ENCODE data around the gene PFKFB1. TPM values are rescaled to one million over a fixed set of nuclear protein-coding genes. Genes with fewer than 3 reads are reported as not detected.

Gene PFKFB1
- total and polyA plus RNA-seq, 3 experiments from 2014 or later = 0.53 to 0.69 TPM; not detected in 1

GRCh38 chrX:54928876-54929275, 65.1 kb downstream of the PFKFB1 start:
- Histone ChIP-seq H3K27ac (ENCODE audit: low read depth, low read length) (no peak overlapping the region), H3K27me3 (ENCODE audit: insufficient read depth, low read length, poor library complexity, severe bottlenecking) (no peaks in the 10 kb centered on the region), H3K36me3 (ENCODE audit: insufficient read depth, low read length) (no peaks in the 10 kb centered on the region), H3K4me3 (ENCODE audit: low read length) (no peak overlapping the region), H3K9me3 (ENCODE audit: low read length) (no peaks in the 10 kb centered on the region), H3K4me1 (ENCODE audit: insufficient read depth, low read length) (no peaks in the 10 kb centered on the region)
- ChIA-PET POLR2A (no interaction called here), CTCF (interaction anchor here (1.3 kb wide), 1 partner anchor 128 kb away, joined by 3 read pairs; no protein-coding TSS in a partner anchor)
- H3K27me3 Mint-ChIP-seq = peaks cover 0 to 5% of the 10 kb centered on the region in 2 donors
- no peaks in the 10 kb centered on the region for H3K9me3 Mint-ChIP-seq
- H3K4me1 Mint-ChIP-seq = no peaks in the 10 kb centered on the region
- no peaks in the 10 kb centered on the region for H3K36me3 Mint-ChIP-seq
- H3K4me3 Mint-ChIP-seq = no peak overlapping the region
- no peak for DNase-seq
- no peak overlapping the region for H3K27ac Mint-ChIP-seq

GRCh38 chrX:54926978-54927377, 67.0 kb downstream of the PFKFB1 start:
- no peaks in the 10 kb centered on the region for H3K9me3 ChIP-seq (ENCODE audit: low read length)
- no peak overlapping the region for H3K27ac Mint-ChIP-seq
- CTCF ChIA-PET = no interaction called here
- peaks cover 0 to 5% of the 10 kb centered on the region in 2 donors for H3K27me3 Mint-ChIP-seq
- H3K27me3 ChIP-seq (ENCODE audit: insufficient read depth, low read length, poor library complexity, severe bottlenecking) = no peaks in the 10 kb centered on the region
- H3K4me1 Mint-ChIP-seq = peaks cover 0 to 5% (median 0%) of the 10 kb centered on the region in 3 donors
- H3K4me3 ChIP-seq (ENCODE audit: low read length) = no peak overlapping the region
- POLR2A ChIA-PET = no interaction called here
- DNase-seq = no peak
- peaks cover 5% of the 10 kb centered on the region for H3K4me1 ChIP-seq (ENCODE audit: insufficient read depth, low read length)
- no peaks in the 10 kb centered on the region for H3K36me3 ChIP-seq (ENCODE audit: insufficient read depth, low read length)
- no peaks in the 10 kb centered on the region for H3K36me3 Mint-ChIP-seq
- H3K27ac ChIP-seq (ENCODE audit: low read depth, low read length) = no peak overlapping the region
- no peaks in the 10 kb centered on the region for H3K9me3 Mint-ChIP-seq
- no peak overlapping the region for H3K4me3 Mint-ChIP-seq

GRCh38 chrX:54923376-54923775, 70.6 kb downstream of the PFKFB1 start:
- Mint-ChIP-seq H3K4me3 (no peak overlapping the region), H3K9me3 (no peaks in the 10 kb centered on the region), H3K27ac (no peak overlapping the region), H3K27me3 (peaks cover 6 to 7% of the 10 kb centered on the region in 2 donors), H3K36me3 (no peaks in the 10 kb centered on the region), H3K4me1 (peaks cover 10 to 21% (median 18%) of the 10 kb centered on the region in 3 donors)
- no peak for DNase-seq
- ChIA-PET POLR2A (no interaction called here), CTCF (interaction anchor here (0.6 kb wide), 1 partner anchor 1679 kb away, joined by 3 read pairs; no protein-coding TSS in a partner anchor)
- Histone ChIP-seq H3K9me3 (ENCODE audit: low read length) (no peaks in the 10 kb centered on the region), H3K4me1 (ENCODE audit: insufficient read depth, low read length) (peaks cover 6% of the 10 kb centered on the region), H3K4me3 (ENCODE audit: low read length) (no peak overlapping the region), H3K27me3 (ENCODE audit: insufficient read depth, low read length, poor library complexity, severe bottlenecking) (no peaks in the 10 kb centered on the region), H3K36me3 (ENCODE audit: insufficient read depth, low read length) (no peaks in the 10 kb centered on the region), H3K27ac (ENCODE audit: low read depth, low read length) (no peak overlapping the region)

GRCh38 chrX:54922547-54922946, 71.4 kb downstream of the PFKFB1 start:
- no peak overlapping the region for H3K4me3 ChIP-seq (ENCODE audit: low read length)
- CTCF ChIA-PET = interaction anchor here (0.6 kb wide), 1 partner anchor 1678 kb away, joined by 3 read pairs; no protein-coding TSS in a partner anchor
- Mint-ChIP-seq H3K9me3 (no peaks in the 10 kb centered on the region), H3K4me3 (peak overlapping the region in 3 of 7 donors; percentile 6 to 82 (median 79)), H3K4me1 (peaks cover 10 to 21% (median 18%) of the 10 kb centered on the region in 3 donors), H3K27ac (no peak overlapping the region), H3K36me3 (no peaks in the 10 kb centered on the region), H3K27me3 (peaks cover 6 to 8% of the 10 kb centered on the region in 2 donors)
- H3K36me3 ChIP-seq (ENCODE audit: insufficient read depth, low read length) = no peaks in the 10 kb centered on the region
- H3K27me3 ChIP-seq (ENCODE audit: insufficient read depth, low read length, poor library complexity, severe bottlenecking) = no peaks in the 10 kb centered on the region
- no peak for DNase-seq
- no peak overlapping the region for H3K27ac ChIP-seq (ENCODE audit: low read depth, low read length)
- POLR2A ChIA-PET = no interaction called here
- no peaks in the 10 kb centered on the region for H3K9me3 ChIP-seq (ENCODE audit: low read length)
- peaks cover 6% of the 10 kb centered on the region for H3K4me1 ChIP-seq (ENCODE audit: insufficient read depth, low read length)

GRCh38 chrX:54921427-54922021, 72.5 kb downstream of the PFKFB1 start:
- CTCF ChIA-PET = no interaction called here
- Histone ChIP-seq H3K4me1 (ENCODE audit: insufficient read depth, low read length) (peaks cover 6% of the 10 kb centered on the region), H3K36me3 (ENCODE audit: insufficient read depth, low read length) (no peaks in the 10 kb centered on the region), H3K27ac (ENCODE audit: low read depth, low read length) (no peak overlapping the region), H3K27me3 (ENCODE audit: insufficient read depth, low read length, poor library complexity, severe bottlenecking) (no peaks in the 10 kb centered on the region), H3K9me3 (ENCODE audit: low read length) (no peaks in the 10 kb centered on the region), H3K4me3 (ENCODE audit: low read length) (peak overlapping the region; percentile 55)
- peak overlapping the region; percentile 77 to 90 (median 82) for H3K4me3 Mint-ChIP-seq
- no peaks in the 10 kb centered on the region for H3K9me3 Mint-ChIP-seq
- peaks cover 6 to 12% of the 10 kb centered on the region in 2 donors for H3K27me3 Mint-ChIP-seq
- peak in 4 of 5 donors; percentile 3 to 70 (median 26) for DNase-seq
- H3K36me3 Mint-ChIP-seq = no peaks in the 10 kb centered on the region
- peak overlapping the region in 5 of 8 donors; percentile 29 to 87 (median 43) for H3K27ac Mint-ChIP-seq
- POLR2A ChIA-PET = interaction anchor here (0.6 kb wide), 1 partner anchor 796 kb away, joined by 3 read pairs; the partner anchor contains the start of gene RRAGB
- H3K4me1 Mint-ChIP-seq = peaks cover 10 to 21% (median 18%) of the 10 kb centered on the region in 3 donors

GRCh38 chrX:54920610-54921426, 73.2 kb downstream of the PFKFB1 start, which contains the start of gene TRO:
Gene TRO, plus strand, starts transcription at chrX:54920824. Its CDS starts 1,423 bp downstream, at chrX:54922247.
- no peaks in the 10 kb centered on the region for H3K9me3 ChIP-seq (ENCODE audit: low read length)
- Mint-ChIP-seq H3K27ac (peak within 1 kb of the TSS in 6 of 8 donors; percentile 29 to 87 (median 56)), H3K27me3 (peaks cover 6 to 10% of the 10 kb centered on the region in 2 donors), H3K36me3 (no peaks in the 10 kb centered on the region), H3K9me3 (no peaks in the 10 kb centered on the region), H3K4me3 (peak within 1 kb of the TSS; percentile 77 to 90 (median 82)), H3K4me1 (peaks cover 10 to 21% (median 18%) of the 10 kb centered on the region in 3 donors)
- H3K27me3 ChIP-seq (ENCODE audit: insufficient read depth, low read length, poor library complexity, severe bottlenecking) = no peaks in the 10 kb centered on the region
- peaks cover 6% of the 10 kb centered on the region for H3K4me1 ChIP-seq (ENCODE audit: insufficient read depth, low read length)
- no peaks in the 10 kb centered on the region for H3K36me3 ChIP-seq (ENCODE audit: insufficient read depth, low read length)
- H3K4me3 ChIP-seq (ENCODE audit: low read length) = peak within 1 kb of the TSS; percentile 55
- H3K27ac ChIP-seq (ENCODE audit: low read depth, low read length) = no peak within 1 kb of the TSS
- peak in 1 of 5 donors; percentile 45 for DNase-seq
- CTCF ChIA-PET = no interaction called here
- POLR2A ChIA-PET = interaction anchor here (0.6 kb wide), 1 partner anchor 797 kb away, joined by 3 read pairs; the partner anchor contains the start of gene RRAGB

GRCh38 chrX:54909941-54910340, 84.0 kb downstream of the PFKFB1 start:
- Mint-ChIP-seq H3K27me3 (peaks cover 4 to 5% of the 10 kb centered on the region in 2 donors), H3K9me3 (peaks cover 4 to 14% (median 9%) of the 10 kb centered on the region in 5 donors), H3K36me3 (no peaks in the 10 kb centered on the region), H3K4me3 (no peak overlapping the region), H3K27ac (no peak overlapping the region), H3K4me1 (no peaks in the 10 kb centered on the region)
- no peaks in the 10 kb centered on the region for H3K4me1 ChIP-seq (ENCODE audit: insufficient read depth, low read length)
- ChIA-PET CTCF (no interaction called here), POLR2A (no interaction called here)
- DNase-seq = no peak
- no peaks in the 10 kb centered on the region for H3K9me3 ChIP-seq (ENCODE audit: low read length)
- no peaks in the 10 kb centered on the region for H3K27me3 ChIP-seq (ENCODE audit: insufficient read depth, low read length, poor library complexity, severe bottlenecking)
- no peaks in the 10 kb centered on the region for H3K36me3 ChIP-seq (ENCODE audit: insufficient read depth, low read length)
- no peak overlapping the region for H3K27ac ChIP-seq (ENCODE audit: low read depth, low read length)
- H3K4me3 ChIP-seq (ENCODE audit: low read length) = no peak overlapping the region

- Histone ChIP-seq H3K27me3 (ENCODE audit: insufficient read depth, low read length, poor library complexity, severe bottlenecking) (no peaks in the 10 kb centered on the region), H3K4me1 (ENCODE audit: insufficient read depth, low read length) (no peaks in the 10 kb centered on the region), H3K4me3 (ENCODE audit: low read length) (no peak overlapping the region), H3K9me3 (ENCODE audit: low read length) (no peaks in the 10 kb centered on the region), H3K27ac (ENCODE audit: low read depth, low read length) (no peak overlapping the region), H3K36me3 (ENCODE audit: insufficient read depth, low read length) (no peaks in the 10 kb centered on the region)
- H3K9me3 Mint-ChIP-seq = peaks cover 0 to 13% (median 0%) of the 10 kb centered on the region in 5 donors
- ChIA-PET CTCF (no interaction called here), POLR2A (no interaction called here)
- H3K4me3 Mint-ChIP-seq = no peak overlapping the region
- peaks cover 11 to 12% of the 10 kb centered on the region in 2 donors for H3K27me3 Mint-ChIP-seq
- H3K27ac Mint-ChIP-seq = no peak overlapping the region
- no peaks in the 10 kb centered on the region for H3K4me1 Mint-ChIP-seq
- no peaks in the 10 kb centered on the region for H3K36me3 Mint-ChIP-seq
- no peak for DNase-seq
Observed at GRCh38 chrX:54894159-54894558, 99.8 kb downstream of the PFKFB1 start.
